H9 (cell line): ENCODE results near the gene ZNF407. TPM values are rescaled to one million over a fixed set of nuclear protein-coding genes. Genes with fewer than 3 reads are reported as not detected.

Experiments
- DNase-seq: peaks from one replicate; pipeline ENCODE4 v3.0.0-alpha.2; 2017
- H2AFZ ChIP-seq: one replicate; pipeline ENCODE4 v1.6.1; 2013; ENCODE audit warnings: mild to moderate bottlenecking, low read length, control low read depth, moderate library complexity
- H2AK5ac ChIP-seq: 2 replicates; pipeline ENCODE4 v1.6.1; 2013; ENCODE audit warnings: low read length, control low read depth, mixed read lengths; ENCODE audit not compliant: insufficient read length
- H2BK120ac ChIP-seq: one replicate; pipeline ENCODE4 v1.6.1; 2013; ENCODE audit warnings: low read depth, mild to moderate bottlenecking, low read length, control low read depth, inconsistent platforms; ENCODE audit not compliant: poor library complexity, severe bottlenecking
- H2BK12ac ChIP-seq: 2 replicates; pipeline ENCODE4 v1.6.1; 2013; ENCODE audit warnings: low read length, control low read depth, mixed read lengths, low read depth; ENCODE audit not compliant: insufficient read length
- H2BK15ac ChIP-seq: 2 replicates; pipeline ENCODE4 v1.6.1; 2013; ENCODE audit warnings: low read depth, low read length, control low read depth
- H2BK20ac ChIP-seq: one replicate; pipeline ENCODE4 v1.6.1; 2013; ENCODE audit warnings: low read depth, mild to moderate bottlenecking, low read length, control low read depth, inconsistent platforms; ENCODE audit not compliant: poor library complexity, severe bottlenecking
- H2BK5ac ChIP-seq: 2 replicates; pipeline ENCODE4 v1.6.1; 2013; ENCODE audit warnings: low read length, control low read depth, mixed read lengths; ENCODE audit not compliant: insufficient read length
- H3K14ac ChIP-seq: 2 replicates; pipeline ENCODE4 v1.6.1; 2013; ENCODE audit warnings: low read length, control low read depth; ENCODE audit not compliant: insufficient read depth
- H3K18ac ChIP-seq: 2 replicates; pipeline ENCODE4 v1.6.1; 2013; ENCODE audit warnings: low read depth, mild to moderate bottlenecking, mixed read lengths, low read length, control low read depth; ENCODE audit not compliant: insufficient read length
- H3K23ac ChIP-seq: 2 replicates; pipeline ENCODE4 v1.6.1; 2013; ENCODE audit warnings: low read length, control low read depth, mixed read lengths, low read depth; ENCODE audit not compliant: insufficient read length
- H3K23me2 ChIP-seq: 2 replicates; pipeline ENCODE4 v1.6.1; 2013; ENCODE audit warnings: low read depth, mild to moderate bottlenecking, mixed read lengths, low read length, control low read depth; ENCODE audit not compliant: insufficient read length, poor library complexity, severe bottlenecking
- H3K27ac ChIP-seq: 2 replicates; pipeline ENCODE4 v1.5.1; 2013; ENCODE audit warnings: low read length, control low read depth, mixed read lengths, low read depth; ENCODE audit not compliant: insufficient read length
- H3K27me3 ChIP-seq: 2 replicates; pipeline ENCODE4 v1.6.1; 2013; ENCODE audit warnings: low read length, control low read depth, inconsistent platforms; ENCODE audit not compliant: insufficient read depth
- H3K4ac ChIP-seq: 2 replicates; pipeline ENCODE4 v1.6.1; 2013; ENCODE audit warnings: low read depth, mild to moderate bottlenecking, control low read depth, inconsistent platforms, low read length, moderate library complexity
- H3K4me1 ChIP-seq: 2 replicates; pipeline ENCODE4 v1.6.1; 2013; ENCODE audit warnings: low read length, control low read depth, inconsistent platforms; ENCODE audit not compliant: insufficient read depth
- H3K4me2 ChIP-seq: 2 replicates; pipeline ENCODE4 v1.6.1; 2013; ENCODE audit warnings: low read length, control low read depth, mixed read lengths; ENCODE audit not compliant: insufficient read length, insufficient read depth
- H3K56ac ChIP-seq: 2 replicates; pipeline ENCODE4 v1.6.1; 2013; ENCODE audit warnings: low read depth, mild to moderate bottlenecking, mixed read lengths, low read length, control low read depth; ENCODE audit not compliant: insufficient read length
- H3K79me1 ChIP-seq: 2 replicates; pipeline ENCODE4 v1.6.1; 2013; ENCODE audit warnings: low read depth, mild to moderate bottlenecking, moderate library complexity, low read length, control low read depth, inconsistent platforms; ENCODE audit not compliant: insufficient read depth, poor library complexity, severe bottlenecking
- H3K79me2 ChIP-seq: 2 replicates; pipeline ENCODE4 v1.6.1; 2013; ENCODE audit warnings: low read length, control low read depth, inconsistent platforms; ENCODE audit not compliant: insufficient read depth
- H3K9ac ChIP-seq: 2 replicates; pipeline ENCODE4 v1.6.1; 2013; ENCODE audit warnings: low read length, control low read depth, mixed read lengths; ENCODE audit not compliant: insufficient read length; ENCODE audit errors: extremely low read depth
- H3K9me3 ChIP-seq: one replicate; pipeline ENCODE4 v1.6.1; 2013; ENCODE audit warnings: low read depth, low read length, inconsistent platforms; ENCODE audit not compliant: control insufficient read depth
- H3T11ph ChIP-seq: one replicate; pipeline ENCODE4 v1.6.1; 2013; ENCODE audit warnings: mild to moderate bottlenecking, low read length, control low read depth, inconsistent platforms
- H4K20me1 ChIP-seq: one replicate; pipeline ENCODE4 v1.6.1; 2013; ENCODE audit not compliant: control insufficient read depth, insufficient read length, insufficient read depth
- H4K5ac ChIP-seq: 2 replicates; pipeline ENCODE4 v1.6.1; 2013; ENCODE audit warnings: low read depth, mild to moderate bottlenecking, mixed read lengths, low read length, control low read depth; ENCODE audit not compliant: insufficient read length
- H4K8ac ChIP-seq: replicated peaks from 2 replicates; pipeline ENCODE4 v1.6.1; 2013; ENCODE audit warnings: low read length, control low read depth, mixed read lengths, low read depth; ENCODE audit not compliant: insufficient read length
- H4K91ac ChIP-seq: 2 replicates; pipeline ENCODE4 v1.6.1; 2013; ENCODE audit warnings: low read depth, mild to moderate bottlenecking, moderate library complexity, mixed read lengths, low read length, control low read depth; ENCODE audit not compliant: insufficient read length
- H3K27ac Mint-ChIP-seq, 3 experiments: 2 replicates in 2 of 3; 3 replicates in 1 of 3; pipeline ENCODE4 v1.8.0; 2020 to 2021; ENCODE audit warnings: mixed read lengths in 3 of 3, mild to moderate bottlenecking in 1 of 3, moderate library complexity in 1 of 3
- H3K27me3 Mint-ChIP-seq: 2 replicates; pipeline ENCODE4 v1.8.0; 2021; ENCODE audit warnings: low read depth, mild to moderate bottlenecking, moderate library complexity, mixed read lengths
- H3K36me3 Mint-ChIP-seq, 3 experiments: 2 replicates in 2 of 3; 3 replicates in 1 of 3; pipeline ENCODE4 v1.8.0; 2020 to 2021; ENCODE audit warnings: low read depth in 3 of 3, mixed read lengths in 3 of 3; ENCODE audit not compliant: insufficient read depth in 1 of 3
- H3K4me1 Mint-ChIP-seq, 2 experiments: 2 replicates each; pipeline ENCODE4 v1.8.0; 2020; ENCODE audit warnings: mixed read lengths in 2 of 2
- H3K4me3 Mint-ChIP-seq, 2 experiments: 2 replicates in 1 of 2; 3 replicates in 1 of 2; pipeline ENCODE4 v1.8.0; 2020 to 2021; ENCODE audit warnings: mild to moderate bottlenecking in 2 of 2, mixed read lengths in 2 of 2, moderate library complexity in 1 of 2
- H3K9me3 Mint-ChIP-seq, 2 experiments: 2 replicates in 1 of 2; 3 replicates in 1 of 2; pipeline ENCODE4 v1.8.0; 2020; ENCODE audit warnings: mild to moderate bottlenecking in 2 of 2, mixed read lengths in 2 of 2, moderate library complexity in 1 of 2
- CTCF ChIP-seq: fragments of 200-600 bp; sonication (generic); conservative IDR thresholded peaks from 3 replicates; pipeline ENCODE4 v1.8.0; 2021; ENCODE audit warnings: antibody characterized with exemption, mild to moderate bottlenecking
- WGBS: extraction: QIAGEN DNeasy Blood & Tissue Kit; methylation state at CpG from one replicate; pipeline ENCODE4 v1.1.7; 2013; ENCODE audit warnings: missing lambda C conversion rate, low lambda C conversion rate, mixed read lengths; ENCODE audit not compliant: insufficient read length; ENCODE audit errors: extremely low coverage; 5-methylcytosine and 5-hydroxymethylcytosine counted together
- total RNA-seq: library from RNA; stranded (reverse); gene quantifications from 2 replicates; pipeline ENCODE4 v1.2.1, GENCODE V29; 2021

Gene ZNF407
- total RNA-seq, 1 experiment from 2014 or later = 8.7 TPM

- Histone ChIP-seq H3K27ac (no peak overlapping the region), H2AK5ac (no peak overlapping the region), H3K4me2 (no peak overlapping the region), H4K20me1 (no peaks in the 10 kb centered on the region), H3K27me3 (no peaks in the 10 kb centered on the region), H2BK120ac (no peak overlapping the region), H4K5ac (no peak overlapping the region), H3K4me1 (no peaks in the 10 kb centered on the region), H3K4ac (no peak overlapping the region), H3K9ac (no peak overlapping the region), H3T11ph (no peak overlapping the region), H4K8ac (no peak overlapping the region), H3K79me2 (no peaks in the 10 kb centered on the region), H3K18ac (no peak overlapping the region), H2BK20ac (no peak overlapping the region), H3K14ac (no peak overlapping the region), H3K23me2 (no peaks in the 10 kb centered on the region), H3K56ac (no peak overlapping the region), H2BK5ac (no peak overlapping the region), H3K9me3 (no peaks in the 10 kb centered on the region), H3K79me1 (no peaks in the 10 kb centered on the region), H3K23ac (no peak overlapping the region), H4K91ac (no peak overlapping the region), H2AFZ (no peak overlapping the region), H2BK15ac (no peak overlapping the region), H2BK12ac (no peak overlapping the region)
- Mint-ChIP-seq H3K36me3 (no peaks in the 10 kb centered on the region), H3K4me3 (no peak overlapping the region), H3K27me3 (no peaks in the 10 kb centered on the region), H3K9me3 (no peaks in the 10 kb centered on the region), H3K4me1 (peaks cover 0 to 3% of the 10 kb centered on the region in 2 experiments; a peak in 1 of 4 replicates), H3K27ac (no peak overlapping the region)
- no peak for DNase-seq
- no CpG with 5 or more reads among the region's 3 CpGs for WGBS
- TF ChIP-seq CTCF = no peak
Measured at GRCh38 chr18:74775239-74775638, 177.6 kb downstream of the ZNF407 start.
